Panc1 (cell line): ENCODE measurements around the gene MBTPS1. TPM values are rescaled to one million over a fixed set of nuclear protein-coding genes. Genes with fewer than 3 reads are reported as not detected.

Source experiments
- ATAC-seq: fragments of 200-7000 bp; cut with Tn5 transposase; 2 replicates; pipeline ENCODE4 v1.9.1; 2020; ENCODE audit warnings: mild to moderate bottlenecking, moderate library complexity
- BruUV-seq: library from RNA; stranded (reverse); fragments of 400-500 nt; replicated peaks from 2 replicates; lab custom pipeline; 2021; lab: Mats Ljungman, UMichigan
- CTCF ChIA-PET: fragments of 300-600 bp; sonication (Branson Sonifier 250); formaldehyde crosslinking; loops from one replicate; lab custom pipeline; 2022; ENCODE audit warnings: antibody characterized with exemption; lab: Charles Lee
- POLR2A ChIA-PET: fragments of 300-600 bp; sonication (Branson Sonifier 250); formaldehyde crosslinking; loops from one replicate; lab custom pipeline; 2022; ENCODE audit warnings: antibody characterized with exemption; lab: Charles Lee
- DNase-seq: peaks from one replicate; pipeline ENCODE4 v3.0.0-alpha.2; 2010; ENCODE audit warnings: low read depth, low spot score
- H3K27ac ChIP-seq: 2 replicates; pipeline ENCODE4 v1.5.1; 2011; ENCODE audit warnings: mild to moderate bottlenecking, low read length, inconsistent platforms
- H3K27me3 ChIP-seq: fragments of 200-500 bp; sonication (Bioruptor generic); 2 replicates; pipeline ENCODE4 v1.6.0; 2014; ENCODE audit warnings: low read length, inconsistent platforms; ENCODE audit not compliant: control insufficient read depth, insufficient read depth
- H3K36me3 ChIP-seq: fragments of 200-500 bp; sonication (Bioruptor generic); 2 replicates; pipeline ENCODE4 v1.5.1; 2014; ENCODE audit warnings: inconsistent platforms, mild to moderate bottlenecking, low read length, moderate library complexity; ENCODE audit not compliant: control insufficient read depth, insufficient read depth
- H3K4me1 ChIP-seq: 2 replicates; pipeline ENCODE4 v1.5.1; 2011; ENCODE audit warnings: inconsistent platforms, mild to moderate bottlenecking, low read length, moderate library complexity; ENCODE audit not compliant: control insufficient read depth, insufficient read depth
- H3K4me3 ChIP-seq, 2 experiments: 2 replicates each; pipeline ENCODE4 v1.5.1; 2011 to 2012; ENCODE audit warnings: low read depth in 2 of 2, low read length in 2 of 2, mild to moderate bottlenecking in 2 of 2, inconsistent platforms in 1 of 2, moderate library complexity in 1 of 2
- H3K9me3 ChIP-seq: fragments of 200-500 bp; sonication (Bioruptor generic); 2 replicates; pipeline ENCODE4 v1.5.1; 2014; ENCODE audit warnings: low read depth, mild to moderate bottlenecking, inconsistent platforms, low read length, moderate library complexity; ENCODE audit not compliant: control insufficient read depth, insufficient read depth
- POLR2AphosphoS5 ChIP-seq: IDR thresholded peaks from 2 replicates; pipeline ENCODE4 v1.6.1; 2012; ENCODE audit warnings: mild to moderate bottlenecking, low read depth, low read length, moderate library complexity
- SIN3A ChIP-seq: IDR thresholded peaks from 2 replicates; pipeline ENCODE4 v1.6.1; 2012; ENCODE audit warnings: low read depth, mild to moderate bottlenecking, low read length, moderate library complexity, borderline replicate concordance; ENCODE audit not compliant: insufficient read depth
- TCF7L2 ChIP-seq: IDR thresholded peaks from 2 replicates; pipeline ENCODE4 v1.6.1; 2011; ENCODE audit warnings: mild to moderate bottlenecking, low read depth, low read length, inconsistent platforms
- in situ Hi-C: cut with HindIII; loops from 2 replicates; pipeline ENCODE4 v1.10.0; 2016; ENCODE audit warnings: low sequenced_read_pairs, low pct_unique_long_range_greater_than_20kb
- intact Hi-C: fragments of 100-400 bp; cut with micrococcal nuclease; formaldehyde crosslinking; loops from one replicate; pipeline ENCODE4 v1.10.0; 2022; ENCODE audit not compliant: unreplicated experiment
- total RNA-seq: library from RNA; stranded (reverse); gene quantifications from one replicate; pipeline ENCODE4 v1.2.1, GENCODE V29; 2021; ENCODE audit not compliant: unreplicated experiment
- TF ChIP-seq, protein P1 (sequence below), 2 experiments: IDR thresholded peaks; 2 replicates each; pipeline ENCODE4 v1.6.1; 2011 to 2012; ENCODE audit warnings: low read depth in 2 of 2, control low read depth in 1 of 2, low read length in 1 of 2, mild to moderate bottlenecking in 1 of 2, moderate library complexity in 1 of 2; ENCODE audit not compliant: insufficient read depth in 1 of 2
- TF ChIP-seq, protein P2 (sequence below): fragments of 450-650 bp; IDR thresholded peaks from 2 replicates; pipeline ENCODE4 v1.5.1; 2017; ENCODE audit warnings: mild to moderate bottlenecking

The MBTPS1 gene
- total RNA-seq, 1 experiment from 2014 or later = 66.8 TPM

- Histone ChIP-seq H3K27ac (no peak overlapping the region), H3K27me3 (no peaks in the 10 kb centered on the region), H3K36me3 (no peaks in the 10 kb centered on the region), H3K4me3 (no peak overlapping the region), H3K4me1 (no peaks in the 10 kb centered on the region), H3K9me3 (no peaks in the 10 kb centered on the region)
- POLR2A ChIA-PET = no interaction called here
- ATAC-seq (no peak), DNase-seq (no peak)
- CTCF ChIA-PET = no interaction called here
- no peak for TF ChIP-seq TCF7L2
- TF ChIP-seq, protein P1, sequence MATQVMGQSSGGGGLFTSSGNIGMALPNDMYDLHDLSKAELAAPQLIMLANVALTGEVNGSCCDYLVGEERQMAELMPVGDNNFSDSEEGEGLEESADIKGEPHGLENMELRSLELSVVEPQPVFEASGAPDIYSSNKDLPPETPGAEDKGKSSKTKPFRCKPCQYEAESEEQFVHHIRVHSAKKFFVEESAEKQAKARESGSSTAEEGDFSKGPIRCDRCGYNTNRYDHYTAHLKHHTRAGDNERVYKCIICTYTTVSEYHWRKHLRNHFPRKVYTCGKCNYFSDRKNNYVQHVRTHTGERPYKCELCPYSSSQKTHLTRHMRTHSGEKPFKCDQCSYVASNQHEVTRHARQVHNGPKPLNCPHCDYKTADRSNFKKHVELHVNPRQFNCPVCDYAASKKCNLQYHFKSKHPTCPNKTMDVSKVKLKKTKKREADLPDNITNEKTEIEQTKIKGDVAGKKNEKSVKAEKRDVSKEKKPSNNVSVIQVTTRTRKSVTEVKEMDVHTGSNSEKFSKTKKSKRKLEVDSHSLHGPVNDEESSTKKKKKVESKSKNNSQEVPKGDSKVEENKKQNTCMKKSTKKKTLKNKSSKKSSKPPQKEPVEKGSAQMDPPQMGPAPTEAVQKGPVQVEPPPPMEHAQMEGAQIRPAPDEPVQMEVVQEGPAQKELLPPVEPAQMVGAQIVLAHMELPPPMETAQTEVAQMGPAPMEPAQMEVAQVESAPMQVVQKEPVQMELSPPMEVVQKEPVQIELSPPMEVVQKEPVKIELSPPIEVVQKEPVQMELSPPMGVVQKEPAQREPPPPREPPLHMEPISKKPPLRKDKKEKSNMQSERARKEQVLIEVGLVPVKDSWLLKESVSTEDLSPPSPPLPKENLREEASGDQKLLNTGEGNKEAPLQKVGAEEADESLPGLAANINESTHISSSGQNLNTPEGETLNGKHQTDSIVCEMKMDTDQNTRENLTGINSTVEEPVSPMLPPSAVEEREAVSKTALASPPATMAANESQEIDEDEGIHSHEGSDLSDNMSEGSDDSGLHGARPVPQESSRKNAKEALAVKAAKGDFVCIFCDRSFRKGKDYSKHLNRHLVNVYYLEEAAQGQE (IDR thresholded peaks at IDR 0.05; ENCODE audit: insufficient read depth in 1 of 2, low read depth in 2 of 2, low read length in 1 of 2) = no peak
- no peak for TF ChIP-seq POLR2AphosphoS5
- TF ChIP-seq, protein P2, sequence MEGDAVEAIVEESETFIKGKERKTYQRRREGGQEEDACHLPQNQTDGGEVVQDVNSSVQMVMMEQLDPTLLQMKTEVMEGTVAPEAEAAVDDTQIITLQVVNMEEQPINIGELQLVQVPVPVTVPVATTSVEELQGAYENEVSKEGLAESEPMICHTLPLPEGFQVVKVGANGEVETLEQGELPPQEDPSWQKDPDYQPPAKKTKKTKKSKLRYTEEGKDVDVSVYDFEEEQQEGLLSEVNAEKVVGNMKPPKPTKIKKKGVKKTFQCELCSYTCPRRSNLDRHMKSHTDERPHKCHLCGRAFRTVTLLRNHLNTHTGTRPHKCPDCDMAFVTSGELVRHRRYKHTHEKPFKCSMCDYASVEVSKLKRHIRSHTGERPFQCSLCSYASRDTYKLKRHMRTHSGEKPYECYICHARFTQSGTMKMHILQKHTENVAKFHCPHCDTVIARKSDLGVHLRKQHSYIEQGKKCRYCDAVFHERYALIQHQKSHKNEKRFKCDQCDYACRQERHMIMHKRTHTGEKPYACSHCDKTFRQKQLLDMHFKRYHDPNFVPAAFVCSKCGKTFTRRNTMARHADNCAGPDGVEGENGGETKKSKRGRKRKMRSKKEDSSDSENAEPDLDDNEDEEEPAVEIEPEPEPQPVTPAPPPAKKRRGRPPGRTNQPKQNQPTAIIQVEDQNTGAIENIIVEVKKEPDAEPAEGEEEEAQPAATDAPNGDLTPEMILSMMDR = no peak
- no peak for TF ChIP-seq SIN3A
- in situ Hi-C loops = no loop called here
- intact Hi-C loops = no loop called here
- no TSS peak for BruUV-seq
Observed at GRCh38 chr16:84029297-84030047, 87.3 kb downstream of the MBTPS1 start.

DNA sequence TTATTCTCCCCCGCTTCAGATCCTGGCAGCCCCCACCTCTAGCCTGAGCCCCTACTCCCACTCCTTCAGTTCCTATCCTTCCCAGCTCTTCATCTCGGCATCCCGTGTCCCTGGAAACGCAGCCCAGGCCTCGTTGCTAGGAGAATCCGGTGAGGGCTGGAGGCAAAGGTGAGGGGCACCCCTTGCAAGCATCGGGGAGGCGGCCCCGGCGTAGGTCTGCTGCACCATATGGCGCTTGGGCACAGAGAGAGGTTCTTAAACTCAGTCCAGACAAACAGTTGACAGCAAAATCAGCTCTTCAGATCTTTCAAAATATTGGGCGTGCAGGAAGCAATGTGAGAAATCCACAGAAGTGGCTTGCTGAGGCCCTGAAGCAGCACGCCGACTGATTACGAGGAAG lies 89.1 kb downstream of the MBTPS1 start:
- H3K27me3 ChIP-seq = no peaks in the 10 kb centered on the region
- in situ Hi-C loops (no loop called here), intact Hi-C loops (no loop called here)
- H3K27ac ChIP-seq = no peak overlapping the region
- no peaks in the 10 kb centered on the region for H3K36me3 ChIP-seq
- BruUV-seq = no TSS peak
- ChIA-PET POLR2A (no interaction called here), CTCF (no interaction called here)
- ATAC-seq (no peak), DNase-seq (no peak)
- TF ChIP-seq TCF7L2 (no peak), SIN3A (no peak), POLR2AphosphoS5 (no peak)
- TF ChIP-seq, protein P2 = no peak
- TF ChIP-seq, protein P1 (IDR thresholded peaks at IDR 0.05; ENCODE audit: insufficient read depth in 1 of 2, low read depth in 2 of 2, low read length in 1 of 2) = no peak
- no peaks in the 10 kb centered on the region for H3K4me1 ChIP-seq
- H3K9me3 ChIP-seq = no peaks in the 10 kb centered on the region
- no peak overlapping the region for H3K4me3 ChIP-seq
